Muscle of leg (tissue), 11 donors: ENCODE data around the gene GPR25. TPM values are rescaled to one million over a fixed set of nuclear protein-coding genes. Genes with fewer than 3 reads are reported as not detected.
A peak's percentile ranks its signal among the peaks of the same experiment; 100 is the strongest.

Experiments
- DNase-seq: peaks from one replicate; pipeline ENCODE4 v3.0.0; 2013
- H3K27ac ChIP-seq: one replicate; pipeline ENCODE4 v1.5.1; 2013; ENCODE audit warnings: mild to moderate bottlenecking, low read length, control low read depth
- H3K27me3 ChIP-seq: one replicate; pipeline ENCODE4 v1.6.1; 2013; ENCODE audit warnings: low read length; ENCODE audit not compliant: control insufficient read depth, insufficient read depth
- H3K36me3 ChIP-seq: one replicate; pipeline ENCODE4 v1.6.1; 2013; ENCODE audit warnings: low read length; ENCODE audit not compliant: control insufficient read depth, insufficient read depth
- H3K4me1 ChIP-seq: one replicate; pipeline ENCODE4 v1.6.1; 2013; ENCODE audit warnings: low read length; ENCODE audit not compliant: control insufficient read depth, insufficient read depth
- H3K4me3 ChIP-seq: one replicate; pipeline ENCODE4 v1.5.1; 2013; ENCODE audit warnings: low read length, control low read depth
- H3K9me3 ChIP-seq: replicated peaks from 2 replicates; pipeline ENCODE4 v1.6.1; 2013; ENCODE audit warnings: low read depth, low read length; ENCODE audit not compliant: control insufficient read depth
- WGBS: methylation state at CpG from one replicate; pipeline ENCODE4 v1.1.5; 2013; ENCODE audit warnings: missing lambda C conversion rate; ENCODE audit not compliant: insufficient coverage; 5-methylcytosine and 5-hydroxymethylcytosine counted together
- polyA plus RNA-seq, 8 donors: library from polyadenylated mRNA; unstranded; fragments of 120-200 nt; gene quantifications; one replicate each; pipeline versions ENCODE4 v1.2.1 to v1.2.3, GENCODE V29; 2013; ENCODE audit warnings: inconsistent platforms in 1 of 8, low replicate concordance in 1 of 8; ENCODE audit not compliant: insufficient read length in 8 of 8, insufficient read depth in 1 of 8
- total RNA-seq: library from RNA; stranded (reverse); fragments of 120-200 nt; gene quantifications from one replicate; pipeline ENCODE4 v1.2.4, GENCODE V29; 2013

The GPR25 gene
- total and polyA plus RNA-seq, 9 donors, result not detected

- H3K4me1 ChIP-seq, result peaks cover 11% of the 10 kb centered on the region
Observed at GRCh38 chr1:200873116-200873670, 412 bp downstream of the GPR25 start.

GRCh38 chr1:200873671-200874397, 1.1 kb downstream of the GPR25 start:
- no peaks in the 10 kb centered on the region for H3K9me3 ChIP-seq
- peaks cover 68% of the 10 kb centered on the region for H3K27me3 ChIP-seq
- WGBS, result 3% methylated on average over 61 of the region's 66 CpGs
- DNase-seq, result peak; percentile 16
- H3K4me3 ChIP-seq, result no peak overlapping the region
- H3K36me3 ChIP-seq, result no peaks in the 10 kb centered on the region
- H3K4me1 ChIP-seq, result peaks cover 11% of the 10 kb centered on the region
- H3K27ac ChIP-seq, result no peak overlapping the region

More at GRCh38 chr1:200873116-200873670, 412 bp downstream of the GPR25 start:
- peak; percentile 37 for DNase-seq
- H3K36me3 ChIP-seq, result no peaks in the 10 kb centered on the region
- 3% methylated on average over 61 of the region's 61 CpGs for WGBS
- H3K9me3 ChIP-seq, result no peaks in the 10 kb centered on the region
- H3K27me3 ChIP-seq, result peaks cover 66% of the 10 kb centered on the region
- H3K4me3 ChIP-seq, result no peak overlapping the region
- H3K27ac ChIP-seq, result no peak overlapping the region

- Histone ChIP-seq H3K4me1 (peaks cover 11% of the 10 kb centered on the region), H3K4me3 (no peak overlapping the region), H3K36me3 (no peaks in the 10 kb centered on the region), H3K27ac (no peak overlapping the region), H3K9me3 (no peaks in the 10 kb centered on the region), H3K27me3 (peaks cover 66% of the 10 kb centered on the region)
- 85% methylated on average over 3 of the region's 6 CpGs for WGBS
- DNase-seq, result no peak
Observed at GRCh38 chr1:200874694-200875093, 1.9 kb downstream of the GPR25 start.

- Histone ChIP-seq H3K9me3 (no peaks in the 10 kb centered on the region), H3K27ac (no peak overlapping the region), H3K36me3 (no peaks in the 10 kb centered on the region), H3K4me3 (no peak overlapping the region), H3K4me1 (peaks cover 11% of the 10 kb centered on the region), H3K27me3 (peaks cover 65% of the 10 kb centered on the region)
- no peak for DNase-seq
- WGBS, result 80% methylated on average over 5 of the region's 5 CpGs
Observed at GRCh38 chr1:200875416-200875815, 2.6 kb downstream of the GPR25 start.

- 83% methylated on average over 3 of the region's 3 CpGs for WGBS
- H3K27me3 ChIP-seq, result peaks cover 56% of the 10 kb centered on the region
- no peak overlapping the region for H3K27ac ChIP-seq
- no peak for DNase-seq
- no peaks in the 10 kb centered on the region for H3K36me3 ChIP-seq
- no peak overlapping the region for H3K4me3 ChIP-seq
- peaks cover 11% of the 10 kb centered on the region for H3K4me1 ChIP-seq
- no peaks in the 10 kb centered on the region for H3K9me3 ChIP-seq
Observed at GRCh38 chr1:200877010-200877409, 4.2 kb downstream of the GPR25 start.

- no CpG with 5 or more reads among the region's 6 CpGs for WGBS
- Histone ChIP-seq H3K27me3 (peaks cover 46% of the 10 kb centered on the region), H3K9me3 (no peaks in the 10 kb centered on the region), H3K27ac (no peak overlapping the region), H3K4me3 (no peak overlapping the region), H3K4me1 (peaks cover 8% of the 10 kb centered on the region), H3K36me3 (no peaks in the 10 kb centered on the region)
- DNase-seq, result no peak
Observed at GRCh38 chr1:200877839-200878551, 5.2 kb downstream of the GPR25 start.

GRCh38 chr1:200880212-200880611, 7.4 kb downstream of the GPR25 start:
- WGBS, result 92% methylated on average over 2 of the region's 3 CpGs
- no peak for DNase-seq

GRCh38 chr1:200883118-200883517, 10.3 kb downstream of the GPR25 start:
- no peaks in the 10 kb centered on the region for H3K9me3 ChIP-seq
- no peak for DNase-seq
- no peak overlapping the region for H3K27ac ChIP-seq
- peaks cover 24% of the 10 kb centered on the region for H3K27me3 ChIP-seq
- WGBS, result no CpG with 5 or more reads among the region's 3 CpGs
- H3K36me3 ChIP-seq, result no peaks in the 10 kb centered on the region
- no peaks in the 10 kb centered on the region for H3K4me1 ChIP-seq
- H3K4me3 ChIP-seq, result no peak overlapping the region

More at GRCh38 chr1:200880212-200880611, 7.4 kb downstream of the GPR25 start:
- H3K27ac ChIP-seq, result no peak overlapping the region
- peaks cover 28% of the 10 kb centered on the region for H3K27me3 ChIP-seq
- H3K9me3 ChIP-seq, result no peaks in the 10 kb centered on the region
- no peaks in the 10 kb centered on the region for H3K4me1 ChIP-seq
- H3K36me3 ChIP-seq, result no peaks in the 10 kb centered on the region
- H3K4me3 ChIP-seq, result no peak overlapping the region

- no peaks in the 10 kb centered on the region for H3K9me3 ChIP-seq
- H3K4me3 ChIP-seq, result no peak overlapping the region
- peaks cover 28% of the 10 kb centered on the region for H3K27me3 ChIP-seq
- H3K27ac ChIP-seq, result no peak overlapping the region
- WGBS, result 88% methylated on average over 1 of the region's 6 CpGs
- H3K36me3 ChIP-seq, result no peaks in the 10 kb centered on the region
- no peak for DNase-seq
- H3K4me1 ChIP-seq, result peaks cover 4% of the 10 kb centered on the region
Observed at GRCh38 chr1:200885623-200886402, 13.0 kb downstream of the GPR25 start.

- Histone ChIP-seq H3K36me3 (no peaks in the 10 kb centered on the region), H3K4me1 (peaks cover 11% of the 10 kb centered on the region), H3K9me3 (no peaks in the 10 kb centered on the region), H3K4me3 (no peak overlapping the region), H3K27ac (no peak overlapping the region), H3K27me3 (peaks cover 35% of the 10 kb centered on the region)
- WGBS, result 83% methylated on average over 2 of the region's 2 CpGs
- DNase-seq, result no peak
Observed at GRCh38 chr1:200886594-200886993, 13.8 kb downstream of the GPR25 start.
